HG02798 (cell line): ENCODE results near the gene ZNF800.

Experiments
- ATAC-seq: cut with Tn5 transposase; IDR thresholded peaks from one replicate; pipeline ENCODE4 v1.9.1; 2021; ENCODE audit warnings: mild to moderate bottlenecking; ENCODE audit not compliant: unreplicated experiment, poor library complexity

ZNF800 gene

GRCh38 chr7:127353897-127354296 is 38.6 kb downstream of the ZNF800 start:
- no peak for ATAC-seq

- ATAC-seq = no peak
Measured at GRCh38 chr7:127350586-127350985, 41.9 kb downstream of the ZNF800 start.

GRCh38 chr7:127349881-127350280 is 42.6 kb downstream of the ZNF800 start:
- no peak for ATAC-seq

- no peak for ATAC-seq
Measured at GRCh38 chr7:127348247-127348631, 44.3 kb downstream of the ZNF800 start.

- peak; percentile 99 for ATAC-seq
Measured at GRCh38 chr7:127347567-127348246, 44.8 kb downstream of the ZNF800 start.

- ATAC-seq = no peak
Measured at GRCh38 chr7:127346575-127347256, 45.8 kb downstream of the ZNF800 start.

GRCh38 chr7:127342596-127342995 is 49.9 kb downstream of the ZNF800 start:
- ATAC-seq = no peak

- no peak for ATAC-seq
Measured at GRCh38 chr7:127338122-127338521, 54.4 kb downstream of the ZNF800 start.

GRCh38 chr7:127337581-127337980 is 54.9 kb downstream of the ZNF800 start:
- no peak for ATAC-seq

GRCh38 chr7:127336458-127336857 is 56.0 kb downstream of the ZNF800 start:
- ATAC-seq = no peak

- ATAC-seq = no peak
Measured at GRCh38 chr7:127332880-127333279, 59.6 kb downstream of the ZNF800 start.

- no peak for ATAC-seq
Measured at GRCh38 chr7:127330070-127330469, 62.4 kb downstream of the ZNF800 start.

GRCh38 chr7:127322832-127323493 is 69.5 kb downstream of the ZNF800 start:
- ATAC-seq = no peak

GRCh38 chr7:127322351-127322750 is 70.2 kb downstream of the ZNF800 start:
- no peak for ATAC-seq

- no peak for ATAC-seq
Measured at GRCh38 chr7:127320974-127321373, 71.5 kb downstream of the ZNF800 start.
